Thyroid gland (tissue), 4 donors: ENCODE results near the gene SH3D19.
"Not testable (repeated sequence)": the region's sequence is repeated elsewhere in the genome, so short reads cannot be mapped to it uniquely, and the experiment has no call there.

Experiments used
- CTCF ChIP-seq, 6 experiments: fragments of 200-600 bp in 3 of 6; fragments of 450-650 bp in 3 of 6; sonication (generic) in 3 of 6; IDR thresholded peaks; one replicate each; pipeline ENCODE4 v1.5.1; 2016 to 2019; ENCODE audit warnings: antibody characterized with exemption in 6 of 6, mild to moderate bottlenecking in 2 of 6, inconsistent platforms in 1 of 6, moderate library complexity in 1 of 6
- POLR2A ChIP-seq, 2 donors: fragments of 450-650 bp; IDR thresholded peaks; one replicate each; pipeline ENCODE4 v1.6.1; 2017; ENCODE audit warnings: antibody characterized with exemption in 2 of 2, mild to moderate bottlenecking in 2 of 2, moderate library complexity in 1 of 2

- not testable (repeated sequence) for TF ChIP-seq CTCF, POLR2A (IDR thresholded peaks at IDR 0.05)
These were observed 56.5 kb downstream of the SH3D19 start for GRCh38 chr4:151268905-151269304.
